ENCODE measurements around the gene SPATA2L. TPM values are rescaled to one million over a fixed set of nuclear protein-coding genes. Genes with fewer than 3 reads are reported as not detected.
"Not testable (repeated sequence)": the region's sequence is repeated elsewhere in the genome, so short reads cannot be mapped to it uniquely, and the experiment has no call there.

SPATA2L gene
- total RNA-seq, 1 donor from 2014 or later, result 10.8 TPM

GRCh38 chr16:89700649-89701424, 668 bp downstream of the SPATA2L start:
- Mint-ChIP-seq H3K4me3 (ENCODE audit: unreplicated experiment) (peak overlapping the region; percentile 76), H3K36me3 (ENCODE audit: low read depth, unreplicated experiment) (peaks cover 5% of the 10 kb centered on the region), H3K4me1 (ENCODE audit: low read depth, unreplicated experiment) (no peaks in the 10 kb centered on the region), H3K9me3 (ENCODE audit: unreplicated experiment) (no peaks in the 10 kb centered on the region), H3K27me3 (ENCODE audit: low read depth, unreplicated experiment) (no peaks in the 10 kb centered on the region), H3K27ac (ENCODE audit: unreplicated experiment) (no peak overlapping the region)
- DNase-seq (ENCODE audit: low read depth), result no peak
- Histone ChIP-seq H3K79me2 (ENCODE audit: insufficient read depth, low read length) (no peaks in the 10 kb centered on the region), H4K20me1 (ENCODE audit: insufficient read depth, low read length) (peaks cover 28% of the 10 kb centered on the region), H3K9me3 (ENCODE audit: insufficient read depth, low read depth, low read length) (no peaks in the 10 kb centered on the region), H3K27me3 (ENCODE audit: insufficient read depth, low read length) (no peaks in the 10 kb centered on the region), H3K4me3 (ENCODE audit: insufficient read depth, low read depth, low read length) (peak overlapping the region; percentile 61), H2AFZ (ENCODE audit: low read depth, low read length) (no peak overlapping the region), H3K36me3 (ENCODE audit: insufficient read depth, low read length) (no peaks in the 10 kb centered on the region), H3K4me2 (ENCODE audit: low read length) (peak overlapping the region; percentile 88), H3K4me1 (ENCODE audit: insufficient read depth, low read length) (peaks cover 14% of the 10 kb centered on the region), H3K27ac (ENCODE audit: low read depth, low read length) (peak overlapping the region; percentile 44), H3K9ac (ENCODE audit: low read length) (peak overlapping the region; percentile 67)
- no peak for FAIRE-seq
- TF ChIP-seq EZH2 (IDR thresholded peaks at IDR 0.05; ENCODE audit: insufficient read depth, low read length) (no peak), CTCF (IDR thresholded peaks at IDR 0.05; ENCODE audit: insufficient read depth, low read depth, low read length) (no peak)

- Histone ChIP-seq H3K79me2 (ENCODE audit: insufficient read depth, low read length) (no peaks in the 10 kb centered on the region), H2AFZ (ENCODE audit: low read depth, low read length) (peak overlapping the region; percentile 20), H3K36me3 (ENCODE audit: insufficient read depth, low read length) (no peaks in the 10 kb centered on the region), H3K9me3 (ENCODE audit: insufficient read depth, low read depth, low read length) (no peaks in the 10 kb centered on the region), H3K4me2 (ENCODE audit: low read length) (peak overlapping the region; percentile 88), H3K27ac (ENCODE audit: low read depth, low read length) (peak overlapping the region; percentile 44), H4K20me1 (ENCODE audit: insufficient read depth, low read length) (peaks cover 32% of the 10 kb centered on the region), H3K4me3 (ENCODE audit: insufficient read depth, low read depth, low read length) (peak overlapping the region; percentile 61), H3K4me1 (ENCODE audit: insufficient read depth, low read length) (peaks cover 14% of the 10 kb centered on the region), H3K9ac (ENCODE audit: low read length) (peak overlapping the region; percentile 67), H3K27me3 (ENCODE audit: insufficient read depth, low read length) (no peaks in the 10 kb centered on the region)
- TF ChIP-seq EZH2 (IDR thresholded peaks at IDR 0.05; ENCODE audit: insufficient read depth, low read length) (no peak), CTCF (IDR thresholded peaks at IDR 0.05; ENCODE audit: insufficient read depth, low read depth, low read length) (peak; percentile 45)
- peak; percentile 50 for FAIRE-seq
- no peak overlapping the region for H3K27ac Mint-ChIP-seq (ENCODE audit: unreplicated experiment)
- peaks cover 5% of the 10 kb centered on the region for H3K36me3 Mint-ChIP-seq (ENCODE audit: low read depth, unreplicated experiment)
- no peaks in the 10 kb centered on the region for H3K27me3 Mint-ChIP-seq (ENCODE audit: low read depth, unreplicated experiment)
- DNase-seq (ENCODE audit: low read depth), result peak; percentile 90
- H3K4me3 Mint-ChIP-seq (ENCODE audit: unreplicated experiment), result peak overlapping the region; percentile 76
- no peaks in the 10 kb centered on the region for H3K4me1 Mint-ChIP-seq (ENCODE audit: low read depth, unreplicated experiment)
- H3K9me3 Mint-ChIP-seq (ENCODE audit: unreplicated experiment), result no peaks in the 10 kb centered on the region
Observed at GRCh38 chr16:89700100-89700648, 1.3 kb downstream of the SPATA2L start.

- H3K36me3 Mint-ChIP-seq (ENCODE audit: low read depth, unreplicated experiment); DNase-seq (ENCODE audit: low read depth); H3K27me3 Mint-ChIP-seq (ENCODE audit: low read depth, unreplicated experiment); H3K36me3 ChIP-seq (ENCODE audit: insufficient read depth, low read length); FAIRE-seq; H3K79me2 ChIP-seq (ENCODE audit: insufficient read depth, low read length); H3K27ac Mint-ChIP-seq (ENCODE audit: unreplicated experiment); H3K9me3 Mint-ChIP-seq (ENCODE audit: unreplicated experiment); H3K4me1 Mint-ChIP-seq (ENCODE audit: low read depth, unreplicated experiment); H3K27ac ChIP-seq (ENCODE audit: low read depth, low read length); H3K27me3 ChIP-seq (ENCODE audit: insufficient read depth, low read length); H3K9me3 ChIP-seq (ENCODE audit: insufficient read depth, low read depth, low read length): not testable (repeated sequence)
- H3K4me3 Mint-ChIP-seq (ENCODE audit: unreplicated experiment), result peak overlapping the region; percentile 76
- Histone ChIP-seq H3K9ac (ENCODE audit: low read length) (peak overlapping the region; percentile 25), H3K4me3 (ENCODE audit: insufficient read depth, low read depth, low read length) (peak overlapping the region; percentile 18), H2AFZ (ENCODE audit: low read depth, low read length) (peak overlapping the region; percentile 20), H4K20me1 (ENCODE audit: insufficient read depth, low read length) (peaks cover 35% of the 10 kb centered on the region), H3K4me2 (ENCODE audit: low read length) (peak overlapping the region; percentile 88), H3K4me1 (ENCODE audit: insufficient read depth, low read length) (peaks cover 14% of the 10 kb centered on the region)
Observed at GRCh38 chr16:89699629-89700099, 1.8 kb downstream of the SPATA2L start.

- Histone ChIP-seq H3K4me1 (ENCODE audit: insufficient read depth, low read length) (peaks cover 14% of the 10 kb centered on the region), H4K20me1 (ENCODE audit: insufficient read depth, low read length) (peaks cover 42% of the 10 kb centered on the region)
- peak overlapping the region; percentile 5 for H3K4me3 Mint-ChIP-seq (ENCODE audit: unreplicated experiment)
- not testable (repeated sequence) for H3K4me1 Mint-ChIP-seq (ENCODE audit: low read depth, unreplicated experiment); H3K27ac Mint-ChIP-seq (ENCODE audit: unreplicated experiment); DNase-seq (ENCODE audit: low read depth); FAIRE-seq; H3K79me2 ChIP-seq (ENCODE audit: insufficient read depth, low read length); H3K9ac ChIP-seq (ENCODE audit: low read length); H3K4me2 ChIP-seq (ENCODE audit: low read length); H3K27me3 ChIP-seq (ENCODE audit: insufficient read depth, low read length); H3K36me3 ChIP-seq (ENCODE audit: insufficient read depth, low read length); H3K27ac ChIP-seq (ENCODE audit: low read depth, low read length); H3K9me3 ChIP-seq (ENCODE audit: insufficient read depth, low read depth, low read length); H3K9me3 Mint-ChIP-seq (ENCODE audit: unreplicated experiment); H3K36me3 Mint-ChIP-seq (ENCODE audit: low read depth, unreplicated experiment); H2AFZ ChIP-seq (ENCODE audit: low read depth, low read length); H3K27me3 Mint-ChIP-seq (ENCODE audit: low read depth, unreplicated experiment); H3K4me3 ChIP-seq (ENCODE audit: insufficient read depth, low read depth, low read length)
Observed at GRCh38 chr16:89698717-89699116, 2.8 kb downstream of the SPATA2L start.
